ENCODE data around the gene SEL1L3.

DNA sequence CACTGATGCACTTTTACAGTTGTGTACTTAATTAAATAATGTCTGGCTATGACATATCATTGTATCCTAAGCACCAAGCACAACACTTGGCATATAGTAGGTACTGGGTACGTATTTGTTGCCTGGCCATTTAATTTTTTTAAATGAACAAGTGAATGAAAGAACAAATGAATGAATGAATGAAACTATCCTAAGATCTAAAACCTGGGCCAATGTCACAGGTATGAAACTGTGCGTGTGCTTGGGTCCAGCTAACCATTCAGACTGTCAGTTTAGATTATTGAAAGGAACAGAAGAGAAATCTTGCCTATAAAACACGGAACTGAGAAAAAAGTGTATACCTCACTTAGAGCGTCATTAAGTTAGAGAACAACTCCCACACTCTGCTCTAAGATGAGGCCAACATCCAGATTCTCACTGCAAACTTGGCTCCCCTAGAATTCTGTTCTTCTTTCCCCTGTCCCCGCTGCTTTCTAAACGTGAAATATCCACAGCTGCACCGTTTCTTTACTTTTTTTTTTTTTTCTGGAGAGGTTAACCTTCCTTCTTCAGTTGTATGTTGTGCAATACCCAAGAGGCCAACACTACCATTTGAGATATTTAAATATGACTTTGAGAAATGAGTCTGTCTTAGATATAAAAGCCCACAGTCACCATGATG lies 17.3 kb upstream of the SEL1L3 start:
- TF ChIP-seq, protein P1, sequence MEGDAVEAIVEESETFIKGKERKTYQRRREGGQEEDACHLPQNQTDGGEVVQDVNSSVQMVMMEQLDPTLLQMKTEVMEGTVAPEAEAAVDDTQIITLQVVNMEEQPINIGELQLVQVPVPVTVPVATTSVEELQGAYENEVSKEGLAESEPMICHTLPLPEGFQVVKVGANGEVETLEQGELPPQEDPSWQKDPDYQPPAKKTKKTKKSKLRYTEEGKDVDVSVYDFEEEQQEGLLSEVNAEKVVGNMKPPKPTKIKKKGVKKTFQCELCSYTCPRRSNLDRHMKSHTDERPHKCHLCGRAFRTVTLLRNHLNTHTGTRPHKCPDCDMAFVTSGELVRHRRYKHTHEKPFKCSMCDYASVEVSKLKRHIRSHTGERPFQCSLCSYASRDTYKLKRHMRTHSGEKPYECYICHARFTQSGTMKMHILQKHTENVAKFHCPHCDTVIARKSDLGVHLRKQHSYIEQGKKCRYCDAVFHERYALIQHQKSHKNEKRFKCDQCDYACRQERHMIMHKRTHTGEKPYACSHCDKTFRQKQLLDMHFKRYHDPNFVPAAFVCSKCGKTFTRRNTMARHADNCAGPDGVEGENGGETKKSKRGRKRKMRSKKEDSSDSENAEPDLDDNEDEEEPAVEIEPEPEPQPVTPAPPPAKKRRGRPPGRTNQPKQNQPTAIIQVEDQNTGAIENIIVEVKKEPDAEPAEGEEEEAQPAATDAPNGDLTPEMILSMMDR (IDR thresholded peaks at IDR 0.05; ENCODE audit: borderline replicate concordance, extremely low read depth, low read length, poor library complexity, severe bottlenecking): no peak
- no peak for TF ChIP-seq EZH2 (IDR thresholded peaks at IDR 0.05; ENCODE audit: borderline replicate concordance, low read depth, low read length, severe bottlenecking)
